Astrocyte of the spinal cord (primary cell): ENCODE data around the gene COL2A1.

Source experiments
- DNase-seq: peaks from one replicate; pipeline ENCODE4 v3.0.0; 2011; ENCODE audit warnings: low read depth, low spot score
- H3K4me3 ChIP-seq: 2 replicates; pipeline ENCODE4 v1.5.1; 2011; ENCODE audit warnings: low read depth, mild to moderate bottlenecking, low read length, moderate library complexity
- in situ Hi-C: cut with HindIII; loops from 2 replicates; pipeline ENCODE4 v1.10.0; 2017; ENCODE audit warnings: low sequenced_read_pairs
- TF ChIP-seq, protein P1 (sequence below): IDR thresholded peaks from 2 replicates; pipeline ENCODE4 v1.5.1; 2012; ENCODE audit warnings: low read depth, mild to moderate bottlenecking, low read length, inconsistent platforms

The COL2A1 gene

DNA sequence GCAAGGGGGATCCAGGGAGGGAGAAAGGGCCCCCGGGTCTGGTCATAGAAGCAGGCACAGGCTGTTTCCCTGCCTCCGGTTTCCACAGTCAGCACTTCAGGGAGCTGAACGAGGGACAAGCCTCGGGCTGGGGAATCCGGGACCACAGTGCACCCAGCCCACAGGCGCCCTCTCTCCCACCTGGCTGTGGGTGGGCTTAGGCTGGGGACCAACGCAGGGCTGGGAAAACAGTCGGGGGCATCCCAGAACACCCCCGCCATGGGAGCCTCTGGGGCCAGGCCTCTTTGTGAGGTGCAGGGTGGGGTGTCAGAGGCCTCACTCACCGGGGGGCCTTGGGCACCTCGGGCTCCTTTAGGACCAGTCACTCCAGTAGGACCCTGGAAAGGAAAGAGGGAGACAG lies 24.6 kb downstream of the COL2A1 start:
- no peak overlapping the region for H3K4me3 ChIP-seq
- no peak for DNase-seq
- in situ Hi-C loops = no loop called here
- TF ChIP-seq, protein P1, sequence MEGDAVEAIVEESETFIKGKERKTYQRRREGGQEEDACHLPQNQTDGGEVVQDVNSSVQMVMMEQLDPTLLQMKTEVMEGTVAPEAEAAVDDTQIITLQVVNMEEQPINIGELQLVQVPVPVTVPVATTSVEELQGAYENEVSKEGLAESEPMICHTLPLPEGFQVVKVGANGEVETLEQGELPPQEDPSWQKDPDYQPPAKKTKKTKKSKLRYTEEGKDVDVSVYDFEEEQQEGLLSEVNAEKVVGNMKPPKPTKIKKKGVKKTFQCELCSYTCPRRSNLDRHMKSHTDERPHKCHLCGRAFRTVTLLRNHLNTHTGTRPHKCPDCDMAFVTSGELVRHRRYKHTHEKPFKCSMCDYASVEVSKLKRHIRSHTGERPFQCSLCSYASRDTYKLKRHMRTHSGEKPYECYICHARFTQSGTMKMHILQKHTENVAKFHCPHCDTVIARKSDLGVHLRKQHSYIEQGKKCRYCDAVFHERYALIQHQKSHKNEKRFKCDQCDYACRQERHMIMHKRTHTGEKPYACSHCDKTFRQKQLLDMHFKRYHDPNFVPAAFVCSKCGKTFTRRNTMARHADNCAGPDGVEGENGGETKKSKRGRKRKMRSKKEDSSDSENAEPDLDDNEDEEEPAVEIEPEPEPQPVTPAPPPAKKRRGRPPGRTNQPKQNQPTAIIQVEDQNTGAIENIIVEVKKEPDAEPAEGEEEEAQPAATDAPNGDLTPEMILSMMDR = no peak

DNA sequence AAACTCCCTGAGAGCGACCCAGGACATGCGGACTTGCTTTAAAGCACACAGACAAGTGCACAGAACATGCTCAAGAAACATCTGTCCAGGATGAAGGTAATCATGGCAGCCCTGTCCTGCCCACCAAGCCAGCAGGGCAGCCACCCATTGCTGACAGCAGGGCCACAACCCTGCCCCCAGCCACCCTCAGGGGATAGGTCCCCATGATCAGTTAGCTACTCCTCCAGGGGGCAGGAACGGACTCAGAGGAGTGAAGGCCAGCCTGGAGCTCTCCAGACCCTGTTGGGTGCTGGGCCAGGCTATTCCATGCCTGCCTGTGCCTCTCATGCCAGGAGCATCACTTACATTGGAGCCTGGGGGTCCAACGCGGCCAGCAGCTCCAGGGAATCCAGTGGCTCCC lies 25.1 kb downstream of the COL2A1 start:
- TF ChIP-seq, protein P1 = no peak
- no peak overlapping the region for H3K4me3 ChIP-seq
- DNase-seq = no peak
- in situ Hi-C loops = no loop called here

DNA sequence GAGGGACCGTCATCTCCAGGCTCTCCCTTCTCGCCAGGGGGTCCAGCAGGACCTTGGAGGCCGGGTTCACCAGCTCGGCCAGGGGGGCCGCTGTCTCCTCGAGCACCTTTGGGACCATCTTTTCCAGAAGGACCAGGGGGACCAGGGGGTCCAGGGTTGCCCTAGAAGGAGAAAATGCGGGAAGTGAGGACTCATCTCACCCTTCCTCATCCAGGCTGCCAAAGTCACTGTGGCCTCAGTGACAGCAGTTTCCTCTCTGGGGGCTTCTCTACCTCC lies 25.7 kb downstream of the COL2A1 start:
- TF ChIP-seq, protein P1 = no peak
- DNase-seq = no peak
- in situ Hi-C loops = no loop called here
- no peak overlapping the region for H3K4me3 ChIP-seq

DNA sequence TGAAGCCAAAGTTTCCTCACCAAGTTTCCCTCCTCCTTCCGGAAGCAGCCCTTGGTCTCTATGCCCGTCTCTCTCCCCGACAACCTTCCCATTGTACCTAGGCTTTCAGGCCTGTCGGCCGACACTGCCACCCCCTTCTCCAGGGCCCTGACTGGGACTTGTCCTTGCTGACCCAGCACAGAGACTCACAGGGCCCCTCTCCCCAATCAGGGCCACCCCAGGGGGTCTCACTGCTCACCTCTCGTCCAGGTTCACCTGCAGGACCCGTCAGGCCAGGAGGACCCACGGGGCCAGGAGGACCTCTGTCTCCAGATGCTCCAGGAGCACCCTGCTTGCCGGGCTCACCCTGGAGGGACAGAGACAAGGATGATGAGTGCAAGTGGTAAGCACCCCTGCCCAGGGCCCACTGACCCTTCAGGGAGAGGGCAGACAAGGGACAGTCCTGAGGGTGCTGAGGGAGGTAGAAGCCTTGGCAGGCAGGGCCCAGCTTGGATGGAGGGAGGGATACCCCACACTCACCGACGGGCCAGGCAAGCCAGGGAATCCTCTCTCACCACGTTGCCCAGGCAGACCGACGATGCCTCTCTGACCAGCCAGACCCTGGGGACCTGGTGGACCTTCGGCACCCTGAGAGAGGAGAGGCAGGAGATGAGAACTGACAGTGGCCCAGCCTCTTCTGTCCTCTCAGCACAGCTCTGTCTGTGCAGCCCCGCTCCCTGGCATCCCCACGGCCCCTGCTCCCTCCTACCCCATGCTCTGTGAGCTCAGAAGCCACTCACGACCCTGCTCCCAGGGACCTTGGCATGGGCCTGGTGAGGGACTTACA lies 26.3 kb downstream of the COL2A1 start:
- no peak overlapping the region for H3K4me3 ChIP-seq
- TF ChIP-seq, protein P1 = no peak
- DNase-seq = no peak
- in situ Hi-C loops = no loop called here

DNA sequence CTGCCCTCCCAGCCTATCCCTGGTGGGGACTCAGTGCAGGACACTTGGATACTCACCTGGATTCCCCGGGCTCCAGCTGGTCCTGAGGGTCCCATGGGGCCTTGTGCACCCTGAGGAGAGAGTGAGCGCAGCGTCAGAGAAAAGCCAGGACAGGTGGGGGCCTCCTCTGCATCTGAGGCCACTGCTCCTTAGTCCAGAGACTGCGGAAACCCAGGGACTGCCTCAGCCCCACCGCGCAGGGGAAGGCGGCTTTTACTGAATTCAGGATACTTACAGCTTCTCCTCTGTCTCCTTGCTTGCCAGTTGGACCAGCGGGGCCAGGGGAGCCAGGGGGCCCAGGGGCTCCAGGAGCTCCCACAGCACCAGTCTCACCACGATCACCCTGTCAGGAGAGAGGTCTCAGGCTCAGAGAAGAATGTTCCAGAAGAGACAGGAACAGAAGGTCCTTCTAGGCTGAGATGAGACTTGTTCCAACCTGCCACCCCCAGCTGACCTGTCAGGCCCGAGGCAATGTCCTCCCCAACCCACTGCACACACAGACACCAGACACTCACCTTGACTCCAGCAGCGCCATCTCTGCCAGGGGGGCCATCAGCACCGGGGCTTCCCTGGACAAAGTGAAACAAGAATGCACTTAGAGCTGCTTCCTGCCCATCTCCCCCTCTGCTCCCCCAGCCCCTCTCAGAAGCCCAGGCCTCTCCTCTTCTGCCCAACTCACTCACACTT lies 27.1 kb downstream of the COL2A1 start:
- H3K4me3 ChIP-seq = no peak overlapping the region
- in situ Hi-C loops = no loop called here
- no peak for DNase-seq
- TF ChIP-seq, protein P1 = no peak

DNA sequence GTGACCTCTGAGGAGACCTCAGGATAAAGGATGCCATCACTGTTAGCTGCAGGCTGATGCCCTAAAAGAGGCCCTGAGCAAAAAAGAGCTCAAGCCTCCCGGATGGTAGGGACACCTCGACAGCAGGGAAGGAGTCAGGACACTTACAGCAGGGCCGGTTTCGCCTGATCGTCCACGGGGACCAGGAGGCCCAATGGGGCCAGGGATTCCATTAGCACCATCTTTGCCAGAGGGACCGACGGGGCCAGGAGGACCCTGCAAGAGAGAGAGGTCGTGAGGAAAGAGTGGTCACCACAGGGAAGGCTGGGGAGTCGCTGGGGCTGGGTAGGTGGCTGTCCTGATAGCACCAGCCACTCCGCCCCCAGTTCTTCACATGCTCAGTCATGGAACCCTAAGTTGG lies 28.5 kb downstream of the COL2A1 start:
- in situ Hi-C loops = no loop called here
- no peak for DNase-seq
- no peak overlapping the region for H3K4me3 ChIP-seq
- TF ChIP-seq, protein P1 = no peak
